HCT116 (cell line): Measurements from ENCODE around the gene LDHAL6B. TPM values are rescaled to one million over a fixed set of nuclear protein-coding genes. Genes with fewer than 3 reads are reported as not detected.

Experiments used
- ATAC-seq: fragments of 200-7000 bp; cut with Tn5 transposase; 2 replicates; pipeline ENCODE4 v1.9.1; 2020; ENCODE audit warnings: mild to moderate bottlenecking, moderate library complexity
- BruUV-seq: library from RNA; stranded (reverse); fragments of 400-500 nt; replicated peaks from 2 replicates; lab custom pipeline; 2021; lab: Mats Ljungman, UMichigan
- CTCF ChIA-PET: fragments of 300-600 bp; sonication (Branson Sonifier 250); formaldehyde crosslinking; loops from one replicate; lab custom pipeline; 2021; ENCODE audit warnings: antibody characterized with exemption; lab: Charles Lee
- POLR2A ChIA-PET: fragments of 300-600, 350-600 bp; sonication (Branson Sonifier 250); formaldehyde crosslinking; loops from one replicate; lab custom pipeline; 2021; ENCODE audit warnings: antibody characterized with exemption; lab: Charles Lee
- RAD21 ChIA-PET, 2 experiments: fragments of 300-600 bp; sonication (Branson Sonifier 250); formaldehyde crosslinking; loops; one replicate each; lab custom pipeline; 2023; ENCODE audit warnings: low total read pairs in 2 of 2; ENCODE audit not compliant: uncharacterized antibody in 2 of 2, unreplicated experiment in 2 of 2, low non-redundant PET in 1 of 2; lab: Charles Lee
- DNase-seq: peaks from one replicate; pipeline ENCODE4 v3.0.0-alpha.2; 2010; ENCODE audit warnings: low read depth, low spot score
- H2AFZ ChIP-seq: fragments of 200-600 bp; shearing (Covaris generic), sonication (generic); 2 replicates; pipeline ENCODE4 v1.6.1; 2017; ENCODE audit warnings: low read depth, mixed run types, mixed read lengths, antibody characterized with exemption, low read length; ENCODE audit not compliant: poor library complexity, severe bottlenecking
- H3K27ac ChIP-seq: 2 replicates; pipeline ENCODE4 v1.5.1; 2012; ENCODE audit warnings: low read depth, low read length
- H3K27me3 ChIP-seq: fragments of 200-600 bp; sonication (generic); 2 replicates; pipeline ENCODE4 v1.6.1; 2016; ENCODE audit warnings: mixed run types, low read length, mixed read lengths; ENCODE audit not compliant: insufficient read depth
- H3K36me3 ChIP-seq, 2 experiments: fragments of 200-500 bp in 1 of 2; fragments of 200-600 bp in 1 of 2; sonication (Bioruptor generic) in 1 of 2; sonication (generic) in 1 of 2; 2 replicates each; pipeline versions ENCODE4 v1.5.1 to v1.6.1; 2014 to 2016; ENCODE audit warnings: low read length in 2 of 2, inconsistent platforms in 1 of 2, mixed read lengths in 1 of 2, mixed run types in 1 of 2; ENCODE audit not compliant: insufficient read depth in 2 of 2, control insufficient read depth in 1 of 2
- H3K4me1 ChIP-seq, 2 experiments: fragments of 200-600 bp in 1 of 2; sonication (generic) in 1 of 2; 2 replicates each; pipeline versions ENCODE4 v1.5.1 to v1.6.1; 2012 to 2017; ENCODE audit warnings: low read length in 2 of 2, inconsistent platforms in 1 of 2, mild to moderate bottlenecking in 1 of 2, mixed read lengths in 1 of 2, mixed run types in 1 of 2, moderate library complexity in 1 of 2; ENCODE audit not compliant: insufficient read depth in 2 of 2, control insufficient read depth in 1 of 2
- H3K4me2 ChIP-seq: fragments of 200-600 bp; sonication (generic); 2 replicates; pipeline ENCODE4 v1.6.1; 2017; ENCODE audit warnings: mixed run types, low read length, mixed read lengths
- H3K4me3 ChIP-seq, 2 experiments: fragments of 200-600 bp in 1 of 2; sonication (generic) in 1 of 2; replicated peaks in 1 of 2; 2 replicates each; pipeline ENCODE4 v1.5.1; 2011 to 2016; ENCODE audit warnings: low read length in 2 of 2, control low read depth in 1 of 2, low read depth in 1 of 2, mild to moderate bottlenecking in 1 of 2, mixed read lengths in 1 of 2, mixed run types in 1 of 2
- H3K79me2 ChIP-seq: fragments of 200-600 bp; sonication (generic); 2 replicates; pipeline ENCODE4 v1.6.1; 2017; ENCODE audit warnings: mild to moderate bottlenecking, mixed run types, low read length, moderate library complexity, mixed read lengths; ENCODE audit not compliant: insufficient read depth
- H3K9ac ChIP-seq: fragments of 200-600 bp; sonication (generic); 2 replicates; pipeline ENCODE4 v1.6.1; 2016; ENCODE audit warnings: low read length, mixed read lengths
- H3K9me2 ChIP-seq: fragments of 200-600 bp; sonication (generic), shearing (Covaris generic); 2 replicates; pipeline ENCODE4 v1.6.1; 2017; ENCODE audit warnings: mixed run types, mild to moderate bottlenecking, moderate library complexity; ENCODE audit not compliant: insufficient read depth
- H3K9me3 ChIP-seq, 2 experiments: fragments of 200-500 bp in 1 of 2; fragments of 200-600 bp in 1 of 2; sonication (Bioruptor generic) in 1 of 2; sonication (generic) in 1 of 2; 2 replicates each; pipeline ENCODE4 v1.6.1; 2014 to 2017; ENCODE audit warnings: low read length in 2 of 2, mixed read lengths in 2 of 2, inconsistent platforms in 1 of 2, low read depth in 1 of 2, mild to moderate bottlenecking in 1 of 2, mixed run types in 1 of 2, moderate library complexity in 1 of 2; ENCODE audit not compliant: control insufficient read depth in 1 of 2, insufficient read depth in 1 of 2
- H4K20me1 ChIP-seq: fragments of 200-600 bp; sonication (generic), shearing (Covaris generic); 2 replicates; pipeline ENCODE4 v1.6.1; 2017; ENCODE audit warnings: mixed run types, mild to moderate bottlenecking, moderate library complexity; ENCODE audit not compliant: insufficient read depth
- ATF3 ChIP-seq: IDR thresholded peaks from 2 replicates; pipeline ENCODE4 v1.6.1; 2012
- CEBPB ChIP-seq: IDR thresholded peaks from 2 replicates; pipeline ENCODE4 v1.6.1; 2012; ENCODE audit warnings: low read depth
- CTCF ChIP-seq, 3 experiments: fragments of 200-600 bp in 1 of 3; sonication (generic) in 1 of 3; IDR thresholded peaks in 2 of 3; conservative IDR thresholded peaks in 1 of 3; 2 replicates each; pipeline ENCODE4 v1.5.1; 2012 to 2017; ENCODE audit warnings: low read depth in 2 of 3, low read length in 2 of 3, antibody characterized with exemption in 1 of 3, borderline replicate concordance in 1 of 3, control low read depth in 1 of 3, mild to moderate bottlenecking in 1 of 3, mixed read lengths in 1 of 3, mixed run types in 1 of 3, moderate library complexity in 1 of 3; ENCODE audit not compliant: insufficient read depth in 1 of 3
- EGR1 ChIP-seq: IDR thresholded peaks from 2 replicates; pipeline ENCODE4 v1.6.1; 2012; ENCODE audit warnings: low read depth
- ELF1 ChIP-seq: IDR thresholded peaks from 2 replicates; pipeline ENCODE4 v1.6.1; 2012; ENCODE audit warnings: low read depth, borderline replicate concordance
- EZH2phosphoT487 ChIP-seq: fragments of 200-600 bp; IDR thresholded peaks from 2 replicates; pipeline ENCODE4 v1.6.1; 2018; ENCODE audit warnings: antibody characterized with exemption, borderline replicate concordance
- FOSL1 ChIP-seq: IDR thresholded peaks from 2 replicates; pipeline ENCODE4 v1.6.1; 2012; ENCODE audit warnings: low read depth
- JUND ChIP-seq: IDR thresholded peaks from 2 replicates; pipeline ENCODE4 v1.6.1; 2012
- POLR2A ChIP-seq: IDR thresholded peaks from 2 replicates; pipeline ENCODE4 v1.7.0; 2011; ENCODE audit warnings: borderline replicate concordance; ENCODE audit not compliant: insufficient read depth, insufficient read length; ENCODE audit errors: extremely low read depth
- POLR2AphosphoS5 ChIP-seq: IDR thresholded peaks from 2 replicates; pipeline ENCODE4 v1.6.1; 2011; ENCODE audit warnings: mild to moderate bottlenecking, low read depth, low read length, moderate library complexity
- RAD21 ChIP-seq: IDR thresholded peaks from 2 replicates; pipeline ENCODE4 v1.6.1; 2012; ENCODE audit warnings: low read depth, mild to moderate bottlenecking
- REST ChIP-seq: IDR thresholded peaks from 2 replicates; pipeline ENCODE4 v1.6.1; 2012; ENCODE audit warnings: low read depth
- SIN3A ChIP-seq: IDR thresholded peaks from 2 replicates; pipeline ENCODE4 v1.6.1; 2012; ENCODE audit warnings: low read depth
- TCF7L2 ChIP-seq: IDR thresholded peaks from 2 replicates; pipeline ENCODE4 v1.7.0; 2011; ENCODE audit warnings: borderline replicate concordance, inconsistent platforms; ENCODE audit not compliant: insufficient read depth, insufficient read length; ENCODE audit errors: extremely low read depth
- ZBTB33 ChIP-seq: IDR thresholded peaks from 2 replicates; pipeline ENCODE4 v1.6.1; 2011; ENCODE audit warnings: mild to moderate bottlenecking, low read length, moderate library complexity; ENCODE audit not compliant: insufficient replicate concordance; ENCODE audit errors: extremely low read depth
- ZNF274 ChIP-seq: fragments of 200-500 bp; sonication (Bioruptor generic); IDR thresholded peaks from 2 replicates; pipeline ENCODE4 v1.6.1; 2014; ENCODE audit warnings: mild to moderate bottlenecking, low read depth, low read length, inconsistent platforms
- intact Hi-C: fragments of 100-400 bp; cut with micrococcal nuclease; formaldehyde crosslinking; loops from 2 replicates; pipeline ENCODE4 v1.10.0; 2022
- total RNA-seq: library from RNA; stranded (reverse); gene quantifications from one replicate; pipeline ENCODE4 v1.2.1, GENCODE V29; 2021; ENCODE audit not compliant: unreplicated experiment

The LDHAL6B gene
- total RNA-seq, 1 experiment from 2014 or later, result not detected

GRCh38 chr15:59210186-59210585 is 3.5 kb downstream of the LDHAL6B start:
- no peak for TF ChIP-seq ELF1
- no peak for TF ChIP-seq ZNF274
- TF ChIP-seq FOSL1, result no peak
- TF ChIP-seq CEBPB, result no peak
- TF ChIP-seq TCF7L2, result no peak
- TF ChIP-seq SIN3A, result no peak
- no peak for TF ChIP-seq CTCF (IDR thresholded peaks at IDR 0.05 in 2 of 3, conservative IDR thresholded peaks at IDR 0.05 in 1 of 3; ENCODE audit: borderline replicate concordance in 1 of 3, insufficient read depth in 1 of 3, low read depth in 2 of 3, low read length in 2 of 3)
- no peak for TF ChIP-seq EGR1
- TF ChIP-seq JUND, result no peak
- TF ChIP-seq POLR2A, result no peak
- no peak for TF ChIP-seq ZBTB33
- TF ChIP-seq REST, result no peak
- no peak for TF ChIP-seq POLR2AphosphoS5
- TF ChIP-seq ATF3, result no peak
- TF ChIP-seq EZH2phosphoT487, result no peak
- TF ChIP-seq RAD21, result no peak
- POLR2A ChIA-PET, result no interaction called here
- Histone ChIP-seq H4K20me1 (no peaks in the 10 kb centered on the region), H3K79me2 (no peaks in the 10 kb centered on the region), H3K27ac (no peak overlapping the region), H3K9me3 (no peaks in the 10 kb centered on the region), H3K27me3 (no peaks in the 10 kb centered on the region), H3K36me3 (peaks cover 8 to 37% of the 10 kb centered on the region in 2 experiments; a peak in 3 of 4 replicates), H3K4me1 (no peaks in the 10 kb centered on the region), H3K9me2 (no peaks in the 10 kb centered on the region), H3K9ac (no peak overlapping the region), H3K4me3 (no peak overlapping the region), H2AFZ (no peak overlapping the region), H3K4me2 (no peak overlapping the region)
- intact Hi-C loops, result no loop called here
- RAD21 ChIA-PET, result no interaction called here
- CTCF ChIA-PET, result no interaction called here
- BruUV-seq, result no TSS peak
- no peak for DNase-seq
- no peak for ATAC-seq
